Measurements from ENCODE around the gene TNK1. TPM values are rescaled to one million over a fixed set of nuclear protein-coding genes. Genes with fewer than 3 reads are reported as not detected.
"Not testable (repeated sequence)": the region's sequence is repeated elsewhere in the genome, so short reads cannot be mapped to it uniquely, and the experiment has no call there.

The TNK1 gene
- polyA plus RNA-seq, 2 donors = 6.1 to 9.3 TPM

DNA sequence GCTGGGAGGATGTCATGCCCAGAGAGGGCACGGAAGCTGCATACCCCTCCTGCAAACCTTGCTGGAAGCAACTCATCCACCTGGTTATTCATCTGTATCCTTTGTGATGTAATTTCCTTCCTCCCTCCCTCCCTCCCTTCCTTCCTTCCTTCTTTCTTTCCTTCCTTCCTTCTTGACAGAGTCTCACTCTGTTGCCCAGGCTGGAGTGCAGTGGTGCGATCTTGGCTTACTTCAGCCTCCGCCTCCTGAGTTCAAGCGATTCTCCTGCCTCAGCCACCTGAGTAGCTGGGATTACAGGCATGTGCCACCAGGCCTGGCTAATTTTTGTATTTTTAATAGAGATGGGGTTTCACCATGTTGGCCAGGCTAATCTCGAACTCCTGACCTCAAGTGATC, 12.3 kb upstream of the TNK1 start:
- 82 to 88% methylated on average over 5 of the region's 5 CpGs for WGBS, 2 donors
- H3K36me3 ChIP-seq (ENCODE audit: control insufficient read depth in 2 of 2, insufficient read depth in 2 of 2, low read length in 1 of 2); H3K4me3 ChIP-seq (ENCODE audit: low read depth in 1 of 2, low read length in 2 of 2); H3K4me1 ChIP-seq (ENCODE audit: control insufficient read depth in 2 of 2, insufficient read depth in 2 of 2, low read length in 1 of 2); H3K27me3 ChIP-seq (ENCODE audit: control insufficient read depth in 1 of 2, insufficient read depth in 2 of 2, low read length in 2 of 2); H3K27ac ChIP-seq (ENCODE audit: low read depth in 2 of 2, low read length in 1 of 2); H3K9me3 ChIP-seq (ENCODE audit: control insufficient read depth in 2 of 2, insufficient read depth in 1 of 2, low read depth in 1 of 2, low read length in 1 of 2): not testable (repeated sequence)

DNA sequence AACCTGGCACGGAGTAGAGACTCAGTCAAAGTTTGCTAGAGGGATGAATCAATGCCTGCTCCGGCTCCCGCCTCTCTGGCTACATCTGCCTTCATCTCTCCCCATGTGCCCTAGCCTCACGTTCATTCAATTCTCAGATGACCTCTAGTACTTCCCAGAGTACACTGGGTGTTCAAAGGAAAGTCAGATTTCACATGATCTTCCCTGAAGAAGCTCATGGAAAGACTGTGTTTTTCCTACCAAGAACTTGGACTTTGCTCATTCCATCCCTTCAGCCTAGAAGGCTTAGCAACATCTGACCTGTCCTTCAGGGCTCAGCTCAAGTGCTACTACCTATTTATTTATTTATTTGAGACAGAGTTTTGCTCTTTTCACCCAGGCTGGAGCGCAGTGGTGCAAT, 11.1 kb upstream of the TNK1 start:
- Histone ChIP-seq H3K9me3 (ENCODE audit: control insufficient read depth in 2 of 2, insufficient read depth in 1 of 2, low read depth in 1 of 2, low read length in 1 of 2) (no peaks in the 10 kb centered on the region), H3K4me1 (ENCODE audit: control insufficient read depth in 2 of 2, insufficient read depth in 2 of 2, low read length in 1 of 2) (no peaks in the 10 kb centered on the region), H3K27me3 (ENCODE audit: control insufficient read depth in 1 of 2, insufficient read depth in 2 of 2, low read length in 2 of 2) (no peaks in the 10 kb centered on the region), H3K4me3 (ENCODE audit: low read depth in 1 of 2, low read length in 2 of 2) (no peak overlapping the region), H3K36me3 (ENCODE audit: control insufficient read depth in 2 of 2, insufficient read depth in 2 of 2, low read length in 1 of 2) (no peaks in the 10 kb centered on the region), H3K27ac (ENCODE audit: low read depth in 2 of 2, low read length in 1 of 2) (no peak overlapping the region)
- WGBS, 2 donors = 73 to 78% methylated on average over 5 of the region's 5 CpGs

DNA sequence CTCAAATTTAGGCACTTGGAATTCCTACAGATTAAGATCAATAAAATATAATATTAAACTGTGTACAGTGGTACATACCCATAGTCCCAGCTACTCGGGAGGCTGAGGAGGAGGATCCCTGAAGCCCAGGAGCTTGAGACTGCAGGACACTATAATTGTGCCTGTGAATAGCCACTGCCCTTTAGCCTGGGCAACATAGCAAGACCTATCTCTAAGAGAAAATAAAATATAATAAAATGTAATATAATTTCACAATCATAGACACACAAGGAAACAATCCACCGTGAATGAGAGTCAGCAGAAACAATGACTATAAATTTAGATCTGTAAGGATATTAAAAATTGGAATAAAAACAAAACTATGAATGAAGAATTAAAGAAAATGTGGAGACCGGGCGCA, 10.0 kb upstream of the TNK1 start:
- 85 to 86% methylated on average over 4 of the region's 4 CpGs for WGBS, 2 donors
- no peak overlapping the region for H3K27ac ChIP-seq (ENCODE audit: low read depth in 2 of 2, low read length in 1 of 2)
- no peaks in the 10 kb centered on the region for H3K36me3 ChIP-seq (ENCODE audit: control insufficient read depth in 2 of 2, insufficient read depth in 2 of 2, low read length in 1 of 2)
- no peaks in the 10 kb centered on the region for H3K27me3 ChIP-seq (ENCODE audit: control insufficient read depth in 1 of 2, insufficient read depth in 2 of 2, low read length in 2 of 2)
- no peak overlapping the region for H3K4me3 ChIP-seq (ENCODE audit: low read depth in 1 of 2, low read length in 2 of 2)
- H3K4me1 ChIP-seq (ENCODE audit: control insufficient read depth in 2 of 2, insufficient read depth in 2 of 2, low read length in 1 of 2) = no peaks in the 10 kb centered on the region
- H3K9me3 ChIP-seq (ENCODE audit: control insufficient read depth in 2 of 2, insufficient read depth in 1 of 2, low read depth in 1 of 2, low read length in 1 of 2) = no peaks in the 10 kb centered on the region

- Histone ChIP-seq H3K27ac (ENCODE audit: low read depth in 2 of 2, low read length in 1 of 2) (no peak overlapping the region), H3K4me1 (ENCODE audit: control insufficient read depth in 2 of 2, insufficient read depth in 2 of 2, low read length in 1 of 2) (no peaks in the 10 kb centered on the region), H3K9me3 (ENCODE audit: control insufficient read depth in 2 of 2, insufficient read depth in 1 of 2, low read depth in 1 of 2, low read length in 1 of 2) (no peaks in the 10 kb centered on the region), H3K36me3 (ENCODE audit: control insufficient read depth in 2 of 2, insufficient read depth in 2 of 2, low read length in 1 of 2) (no peaks in the 10 kb centered on the region), H3K27me3 (ENCODE audit: control insufficient read depth in 1 of 2, insufficient read depth in 2 of 2, low read length in 2 of 2) (no peaks in the 10 kb centered on the region), H3K4me3 (ENCODE audit: low read depth in 1 of 2, low read length in 2 of 2) (no peak overlapping the region)
- 89% methylated on average over 2 of the region's 2 CpGs for WGBS, 2 donors
Measured at GRCh38 chr17:7374353-7374752, 6.5 kb upstream of the TNK1 start.

- Histone ChIP-seq H3K9me3 (ENCODE audit: control insufficient read depth in 2 of 2, insufficient read depth in 1 of 2, low read depth in 1 of 2, low read length in 1 of 2) (no peaks in the 10 kb centered on the region), H3K36me3 (ENCODE audit: control insufficient read depth in 2 of 2, insufficient read depth in 2 of 2, low read length in 1 of 2) (peaks cover 0 to 9% of the 10 kb centered on the region in 2 donors), H3K4me3 (ENCODE audit: low read depth in 1 of 2, low read length in 2 of 2) (no peak overlapping the region), H3K4me1 (ENCODE audit: control insufficient read depth in 2 of 2, insufficient read depth in 2 of 2, low read length in 1 of 2) (peaks cover 5 to 20% of the 10 kb centered on the region in 2 donors), H3K27me3 (ENCODE audit: control insufficient read depth in 1 of 2, insufficient read depth in 2 of 2, low read length in 2 of 2) (no peaks in the 10 kb centered on the region), H3K27ac (ENCODE audit: low read depth in 2 of 2, low read length in 1 of 2) (no peak overlapping the region)
- WGBS, 2 donors = 98% methylated on average over 3 of the region's 3 CpGs
Measured at GRCh38 chr17:7379134-7379533, 1.8 kb upstream of the TNK1 start.

DNA sequence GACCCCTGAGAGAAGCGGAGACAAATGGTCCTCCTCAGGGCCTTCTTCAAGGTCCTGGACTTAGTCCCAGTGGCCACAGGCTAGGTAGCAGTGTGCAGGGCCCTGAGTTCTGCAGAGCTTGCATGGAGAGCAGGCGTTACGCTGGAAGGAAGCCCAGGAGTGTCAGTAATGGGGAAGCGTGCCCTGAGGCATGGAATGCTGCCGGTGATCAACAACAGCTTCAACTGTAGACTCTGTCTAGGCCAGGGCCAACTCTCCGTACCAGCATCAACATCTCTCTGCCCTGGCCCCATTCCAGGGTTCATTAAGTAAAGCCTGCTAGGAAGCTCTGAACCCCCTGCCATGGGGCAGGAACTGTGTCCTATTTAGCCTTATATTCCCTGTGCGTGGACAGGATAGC, 568 bp upstream of the TNK1 start:
- Histone ChIP-seq H3K9me3 (ENCODE audit: control insufficient read depth in 2 of 2, insufficient read depth in 1 of 2, low read depth in 1 of 2, low read length in 1 of 2) (no peaks in the 10 kb centered on the region), H3K4me1 (ENCODE audit: control insufficient read depth in 2 of 2, insufficient read depth in 2 of 2, low read length in 1 of 2) (peaks cover 5 to 23% of the 10 kb centered on the region in 2 donors), H3K27ac (ENCODE audit: low read depth in 2 of 2, low read length in 1 of 2) (peak overlapping the region; percentile 26 to 85), H3K27me3 (ENCODE audit: control insufficient read depth in 1 of 2, insufficient read depth in 2 of 2, low read length in 2 of 2) (no peaks in the 10 kb centered on the region), H3K36me3 (ENCODE audit: control insufficient read depth in 2 of 2, insufficient read depth in 2 of 2, low read length in 1 of 2) (peaks cover 0 to 13% of the 10 kb centered on the region in 2 donors), H3K4me3 (ENCODE audit: low read depth in 1 of 2, low read length in 2 of 2) (peak overlapping the region; percentile 60 to 69)
- 26 to 27% methylated on average over 7 of the region's 7 CpGs for WGBS, 2 donors

DNA sequence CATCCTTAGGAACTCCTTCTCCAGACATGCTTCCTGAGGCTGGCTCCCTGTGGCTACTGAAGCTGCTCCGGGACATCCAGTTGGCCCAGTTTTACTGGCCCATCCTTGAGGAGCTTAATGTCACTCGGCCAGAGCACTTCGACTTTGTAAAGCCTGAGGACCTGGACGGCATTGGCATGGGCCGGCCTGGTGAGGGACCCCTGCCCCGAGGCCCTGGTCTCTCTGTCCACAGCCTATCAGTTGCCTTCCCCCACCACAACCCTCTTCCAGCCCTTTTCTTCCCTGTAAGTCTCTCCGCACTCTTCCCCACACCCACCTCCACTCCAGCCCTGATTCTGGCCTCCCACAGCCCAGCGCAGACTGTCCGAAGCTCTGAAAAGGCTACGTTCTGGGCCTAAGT, 2.0 kb downstream of the TNK1 start:
- WGBS, 2 donors = 90 to 91% methylated on average over 10 of the region's 10 CpGs
- Histone ChIP-seq H3K27me3 (ENCODE audit: control insufficient read depth in 1 of 2, insufficient read depth in 2 of 2, low read length in 2 of 2) (no peaks in the 10 kb centered on the region), H3K4me3 (ENCODE audit: low read depth in 1 of 2, low read length in 2 of 2) (peak overlapping the region in 1 of 2 donors; percentile 3), H3K36me3 (ENCODE audit: control insufficient read depth in 2 of 2, insufficient read depth in 2 of 2, low read length in 1 of 2) (peaks cover 2 to 24% of the 10 kb centered on the region in 2 donors), H3K4me1 (ENCODE audit: control insufficient read depth in 2 of 2, insufficient read depth in 2 of 2, low read length in 1 of 2) (peaks cover 5 to 23% of the 10 kb centered on the region in 2 donors), H3K27ac (ENCODE audit: low read depth in 2 of 2, low read length in 1 of 2) (no peak overlapping the region), H3K9me3 (ENCODE audit: control insufficient read depth in 2 of 2, insufficient read depth in 1 of 2, low read depth in 1 of 2, low read length in 1 of 2) (no peaks in the 10 kb centered on the region)

GRCh38 chr17:7383371-7383741, 2.5 kb downstream of the TNK1 start:
- no peak overlapping the region for H3K27ac ChIP-seq (ENCODE audit: low read depth in 2 of 2, low read length in 1 of 2)
- H3K27me3 ChIP-seq (ENCODE audit: control insufficient read depth in 1 of 2, insufficient read depth in 2 of 2, low read length in 2 of 2) = no peaks in the 10 kb centered on the region
- peaks cover 2 to 28% of the 10 kb centered on the region in 2 donors for H3K36me3 ChIP-seq (ENCODE audit: control insufficient read depth in 2 of 2, insufficient read depth in 2 of 2, low read length in 1 of 2)
- WGBS, 2 donors = 86 to 88% methylated on average over 11 of the region's 11 CpGs
- peaks cover 5 to 23% of the 10 kb centered on the region in 2 donors for H3K4me1 ChIP-seq (ENCODE audit: control insufficient read depth in 2 of 2, insufficient read depth in 2 of 2, low read length in 1 of 2)
- H3K9me3 ChIP-seq (ENCODE audit: control insufficient read depth in 2 of 2, insufficient read depth in 1 of 2, low read depth in 1 of 2, low read length in 1 of 2) = no peaks in the 10 kb centered on the region
- H3K4me3 ChIP-seq (ENCODE audit: low read depth in 1 of 2, low read length in 2 of 2) = no peak overlapping the region

DNA sequence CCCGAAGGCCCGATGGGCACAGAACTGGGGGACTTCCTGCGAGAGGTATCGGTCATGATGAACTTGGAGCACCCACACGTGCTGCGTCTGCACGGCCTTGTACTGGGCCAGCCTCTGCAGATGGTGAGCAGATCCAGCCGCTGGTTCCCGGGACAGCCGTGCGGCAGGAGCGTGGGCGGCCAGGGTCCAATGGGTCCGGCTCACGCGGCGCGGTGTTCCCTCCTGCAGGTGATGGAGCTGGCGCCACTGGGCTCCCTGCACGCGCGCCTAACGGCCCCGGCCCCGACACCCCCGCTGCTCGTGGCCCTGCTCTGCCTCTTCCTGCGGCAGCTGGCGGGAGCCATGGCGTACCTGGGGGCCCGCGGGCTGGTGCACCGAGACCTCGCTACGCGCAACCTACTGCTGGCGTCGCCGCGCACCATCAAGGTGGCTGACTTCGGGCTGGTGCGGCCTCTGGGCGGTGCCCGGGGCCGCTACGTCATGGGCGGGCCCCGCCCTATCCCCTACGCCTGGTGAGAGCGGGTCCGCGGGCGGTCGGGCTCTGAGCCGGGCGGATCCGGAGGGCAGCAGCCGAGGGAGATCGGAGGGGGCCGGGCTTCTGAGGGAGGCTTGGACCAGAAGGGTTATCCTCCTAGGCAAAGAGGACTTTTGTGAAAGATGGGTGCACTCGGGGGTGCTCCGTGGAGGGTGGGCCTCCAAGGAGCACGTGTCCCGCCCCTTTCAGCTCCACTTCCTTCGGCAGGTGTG, 3.0 kb downstream of the TNK1 start:
- H3K9me3 ChIP-seq (ENCODE audit: control insufficient read depth in 2 of 2, insufficient read depth in 1 of 2, low read depth in 1 of 2, low read length in 1 of 2) = no peaks in the 10 kb centered on the region
- peak overlapping the region; percentile 37 to 53 for H3K27ac ChIP-seq (ENCODE audit: low read depth in 2 of 2, low read length in 1 of 2)
- H3K4me3 ChIP-seq (ENCODE audit: low read depth in 1 of 2, low read length in 2 of 2) = peak overlapping the region; percentile 1 to 29
- H3K27me3 ChIP-seq (ENCODE audit: control insufficient read depth in 1 of 2, insufficient read depth in 2 of 2, low read length in 2 of 2) = no peaks in the 10 kb centered on the region
- WGBS, 2 donors = 28 to 42% methylated on average over 64 to 65 of the region's 65 CpGs
- H3K4me1 ChIP-seq (ENCODE audit: control insufficient read depth in 2 of 2, insufficient read depth in 2 of 2, low read length in 1 of 2) = peaks cover 5 to 23% of the 10 kb centered on the region in 2 donors
- H3K36me3 ChIP-seq (ENCODE audit: control insufficient read depth in 2 of 2, insufficient read depth in 2 of 2, low read length in 1 of 2) = peaks cover 5 to 34% of the 10 kb centered on the region in 2 donors

- peak overlapping the region in 1 of 2 donors; percentile 29 for H3K4me3 ChIP-seq (ENCODE audit: low read depth in 1 of 2, low read length in 2 of 2)
- WGBS, 2 donors = 66 to 70% methylated on average over 23 of the region's 23 CpGs
- H3K4me1 ChIP-seq (ENCODE audit: control insufficient read depth in 2 of 2, insufficient read depth in 2 of 2, low read length in 1 of 2) = peaks cover 5 to 23% of the 10 kb centered on the region in 2 donors
- H3K36me3 ChIP-seq (ENCODE audit: control insufficient read depth in 2 of 2, insufficient read depth in 2 of 2, low read length in 1 of 2) = peaks cover 7 to 39% of the 10 kb centered on the region in 2 donors
- no peaks in the 10 kb centered on the region for H3K9me3 ChIP-seq (ENCODE audit: control insufficient read depth in 2 of 2, insufficient read depth in 1 of 2, low read depth in 1 of 2, low read length in 1 of 2)
- H3K27ac ChIP-seq (ENCODE audit: low read depth in 2 of 2, low read length in 1 of 2) = peak overlapping the region in 1 of 2 donors; percentile 53
- no peaks in the 10 kb centered on the region for H3K27me3 ChIP-seq (ENCODE audit: control insufficient read depth in 1 of 2, insufficient read depth in 2 of 2, low read length in 2 of 2)
Measured at GRCh38 chr17:7384489-7385081, 3.7 kb downstream of the TNK1 start.
